Prostate gland (tissue), 2 donors: Measurements from ENCODE around the gene QARS1.

Experiments
- CTCF ChIP-seq, 4 experiments: fragments of 200-600 bp in 2 of 4; fragments of 450-650 bp in 2 of 4; sonication (generic) in 2 of 4; IDR thresholded peaks; 1 replicate in 3 of 4; 2 replicates in 1 of 4; pipeline ENCODE4 v1.5.1; 2016 to 2019; ENCODE audit warnings: antibody characterized with exemption in 4 of 4, mild to moderate bottlenecking in 2 of 4, moderate library complexity in 2 of 4
- POLR2A ChIP-seq: fragments of 450-650 bp; IDR thresholded peaks from one replicate; pipeline ENCODE4 v1.6.1; 2016; ENCODE audit warnings: antibody characterized with exemption, mild to moderate bottlenecking
- POLR2AphosphoS5 ChIP-seq: sonication (generic); formaldehyde crosslinking; IDR thresholded peaks from one replicate; pipeline ENCODE4 v1.6.1; 2017; ENCODE audit warnings: antibody characterized with exemption

GRCh38 chr3:49122022-49122421, 17.5 kb upstream of the QARS1 start:
- TF ChIP-seq CTCF (IDR thresholded peaks at IDR 0.05) (no peak), POLR2AphosphoS5 (no peak), POLR2A (no peak)
